ENCODE results near the gene YTHDF2.
"Not testable (repeated sequence)": the region's sequence is repeated elsewhere in the genome, so short reads cannot be mapped to it uniquely, and the experiment has no call there.

The YTHDF2 gene

DNA sequence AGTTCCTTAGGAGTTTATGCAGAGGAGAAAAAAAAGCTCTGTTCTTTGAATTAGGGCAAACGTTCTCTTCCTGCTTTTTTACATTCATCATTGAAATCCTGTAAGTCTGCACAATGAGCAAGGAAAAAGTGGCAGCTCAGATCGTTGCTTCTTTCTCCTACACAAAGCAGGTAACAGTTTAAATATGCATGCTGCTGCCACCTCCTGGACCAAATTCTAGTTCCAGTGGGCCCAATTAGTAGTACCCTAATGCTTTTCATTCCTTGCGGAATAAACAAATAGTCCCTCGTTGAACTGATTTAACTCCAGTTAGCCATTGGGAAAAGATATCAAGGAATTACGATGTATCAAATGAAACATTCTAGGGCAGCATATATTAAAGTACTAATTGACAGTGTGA is 20.1 kb downstream of the YTHDF2 start:
- H3K27me3 ChIP-seq (ENCODE audit: control insufficient read depth in 2 of 2, insufficient read depth in 2 of 2, low read length in 2 of 2): no peaks in the 10 kb centered on the region
- peaks cover 12 to 18% of the 10 kb centered on the region in 2 donors for H3K36me3 ChIP-seq (ENCODE audit: control insufficient read depth in 2 of 2, insufficient read depth in 2 of 2, low read length in 2 of 2)
- peaks cover 6 to 17% of the 10 kb centered on the region in 2 donors for H3K4me1 ChIP-seq (ENCODE audit: control insufficient read depth in 2 of 2, insufficient read depth in 2 of 2, low read length in 2 of 2)
- no peaks in the 10 kb centered on the region for H3K9me3 ChIP-seq (ENCODE audit: control insufficient read depth in 2 of 2, low read length in 2 of 2)
- no peak overlapping the region for H3K27ac ChIP-seq (ENCODE audit: low read depth in 2 of 2, low read length in 2 of 2)
- H3K9ac ChIP-seq (ENCODE audit: low read depth in 1 of 2, low read length in 2 of 2): no peak overlapping the region
- H3K4me3 ChIP-seq (ENCODE audit: low read length in 2 of 2): no peak overlapping the region

GRCh38 chr1:28758420-28758819 is 21.7 kb downstream of the YTHDF2 start:
- Histone ChIP-seq H3K36me3 (ENCODE audit: control insufficient read depth in 2 of 2, insufficient read depth in 2 of 2, low read length in 2 of 2) (peaks cover 12 to 14% of the 10 kb centered on the region in 2 donors), H3K9me3 (ENCODE audit: control insufficient read depth in 2 of 2, low read length in 2 of 2) (no peaks in the 10 kb centered on the region), H3K9ac (ENCODE audit: low read depth in 1 of 2, low read length in 2 of 2) (no peak overlapping the region), H3K4me3 (ENCODE audit: low read length in 2 of 2) (no peak overlapping the region), H3K27ac (ENCODE audit: low read depth in 2 of 2, low read length in 2 of 2) (no peak overlapping the region), H3K27me3 (ENCODE audit: control insufficient read depth in 2 of 2, insufficient read depth in 2 of 2, low read length in 2 of 2) (no peaks in the 10 kb centered on the region), H3K4me1 (ENCODE audit: control insufficient read depth in 2 of 2, insufficient read depth in 2 of 2, low read length in 2 of 2) (peaks cover 6 to 17% of the 10 kb centered on the region in 2 donors)

- Histone ChIP-seq H3K4me1 (ENCODE audit: control insufficient read depth in 2 of 2, insufficient read depth in 2 of 2, low read length in 2 of 2) (peaks cover 6 to 17% of the 10 kb centered on the region in 2 donors), H3K9me3 (ENCODE audit: control insufficient read depth in 2 of 2, low read length in 2 of 2) (no peaks in the 10 kb centered on the region), H3K36me3 (ENCODE audit: control insufficient read depth in 2 of 2, insufficient read depth in 2 of 2, low read length in 2 of 2) (peaks cover 11 to 12% of the 10 kb centered on the region in 2 donors), H3K9ac (ENCODE audit: low read depth in 1 of 2, low read length in 2 of 2) (no peak overlapping the region), H3K27me3 (ENCODE audit: control insufficient read depth in 2 of 2, insufficient read depth in 2 of 2, low read length in 2 of 2) (no peaks in the 10 kb centered on the region), H3K4me3 (ENCODE audit: low read length in 2 of 2) (no peak overlapping the region), H3K27ac (ENCODE audit: low read depth in 2 of 2, low read length in 2 of 2) (no peak overlapping the region)
These were observed 22.5 kb downstream of the YTHDF2 start for GRCh38 chr1:28759257-28759656.

GRCh38 chr1:28761189-28761588 is 24.4 kb downstream of the YTHDF2 start:
- no peaks in the 10 kb centered on the region for H3K9me3 ChIP-seq (ENCODE audit: control insufficient read depth in 2 of 2, low read length in 2 of 2)
- peaks cover 14 to 15% of the 10 kb centered on the region in 2 donors for H3K36me3 ChIP-seq (ENCODE audit: control insufficient read depth in 2 of 2, insufficient read depth in 2 of 2, low read length in 2 of 2)
- H3K27ac ChIP-seq (ENCODE audit: low read depth in 2 of 2, low read length in 2 of 2): no peak overlapping the region
- H3K9ac ChIP-seq (ENCODE audit: low read depth in 1 of 2, low read length in 2 of 2): no peak overlapping the region
- H3K4me3 ChIP-seq (ENCODE audit: low read length in 2 of 2): no peak overlapping the region
- H3K4me1 ChIP-seq (ENCODE audit: control insufficient read depth in 2 of 2, insufficient read depth in 2 of 2, low read length in 2 of 2): peaks cover 0 to 7% of the 10 kb centered on the region in 2 donors
- H3K27me3 ChIP-seq (ENCODE audit: control insufficient read depth in 2 of 2, insufficient read depth in 2 of 2, low read length in 2 of 2): no peaks in the 10 kb centered on the region

DNA sequence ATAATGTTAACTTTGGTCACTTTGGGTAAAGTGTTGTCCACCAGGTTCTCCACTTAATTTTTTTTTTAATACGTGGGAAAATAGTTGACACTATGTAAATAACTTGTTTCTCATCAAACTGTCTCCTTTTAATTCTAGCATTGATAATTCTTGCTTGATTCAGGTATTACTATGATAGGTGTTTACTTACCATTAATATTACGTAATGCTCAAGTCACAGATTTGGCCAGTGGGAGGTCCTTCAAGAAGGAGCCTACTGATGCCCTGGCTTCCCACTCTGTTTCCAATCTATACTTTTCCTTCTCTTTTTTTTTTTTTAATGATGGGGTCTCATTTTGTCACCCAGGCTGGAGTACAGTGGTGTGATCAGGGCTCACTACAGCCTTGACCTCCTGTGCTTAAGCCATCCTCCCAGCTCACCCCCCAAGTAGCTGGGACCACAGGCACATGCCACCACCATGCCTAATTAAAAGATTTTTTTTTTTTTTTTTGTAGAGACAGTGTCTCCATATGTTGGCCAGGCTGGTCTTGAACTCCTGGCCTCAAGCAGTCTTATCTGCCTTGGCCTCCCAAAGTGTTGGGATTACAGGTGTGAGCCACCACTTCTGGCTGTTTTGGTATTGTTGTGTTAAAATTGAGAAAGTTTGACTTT is 29.9 kb downstream of the YTHDF2 start:
- no peaks in the 10 kb centered on the region for H3K9me3 ChIP-seq (ENCODE audit: control insufficient read depth in 2 of 2, low read length in 2 of 2)
- H3K9ac ChIP-seq (ENCODE audit: low read depth in 1 of 2, low read length in 2 of 2): no peak overlapping the region
- no peaks in the 10 kb centered on the region for H3K4me1 ChIP-seq (ENCODE audit: control insufficient read depth in 2 of 2, insufficient read depth in 2 of 2, low read length in 2 of 2)
- no peak overlapping the region for H3K4me3 ChIP-seq (ENCODE audit: low read length in 2 of 2)
- no peak overlapping the region for H3K27ac ChIP-seq (ENCODE audit: low read depth in 2 of 2, low read length in 2 of 2)
- H3K27me3 ChIP-seq (ENCODE audit: control insufficient read depth in 2 of 2, insufficient read depth in 2 of 2, low read length in 2 of 2): no peaks in the 10 kb centered on the region
- H3K36me3 ChIP-seq (ENCODE audit: control insufficient read depth in 2 of 2, insufficient read depth in 2 of 2, low read length in 2 of 2): peaks cover 20 to 24% of the 10 kb centered on the region in 2 donors

- Histone ChIP-seq H3K27me3 (ENCODE audit: control insufficient read depth in 2 of 2, insufficient read depth in 2 of 2, low read length in 2 of 2) (no peaks in the 10 kb centered on the region), H3K36me3 (ENCODE audit: control insufficient read depth in 2 of 2, insufficient read depth in 2 of 2, low read length in 2 of 2) (peaks cover 20 to 28% of the 10 kb centered on the region in 2 donors)
These were observed 33.9 kb downstream of the YTHDF2 start for GRCh38 chr1:28770601-28771165.

DNA sequence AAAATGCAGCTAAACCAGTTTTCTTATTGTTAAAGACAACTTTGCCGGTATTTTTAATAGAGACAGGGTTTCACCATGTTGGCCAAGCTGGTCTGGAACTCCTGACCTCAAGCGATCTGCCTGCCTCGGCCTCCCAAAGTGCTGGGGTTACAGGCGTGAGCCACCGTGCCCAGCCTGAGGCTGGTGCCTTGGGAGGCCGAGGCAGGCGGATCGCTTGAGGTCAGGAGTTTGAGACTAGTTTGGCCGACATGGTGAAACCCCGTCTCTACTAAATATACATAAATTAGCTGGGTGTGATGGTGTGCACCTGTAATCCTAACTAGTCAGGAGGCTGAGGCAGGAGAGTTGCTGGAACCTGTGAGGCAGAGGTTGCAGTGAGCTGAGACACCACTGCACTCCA is 35.2 kb downstream of the YTHDF2 start:
- not testable (repeated sequence) for H3K9ac ChIP-seq (ENCODE audit: low read depth in 1 of 2, low read length in 2 of 2); H3K9me3 ChIP-seq (ENCODE audit: control insufficient read depth in 2 of 2, low read length in 2 of 2); H3K27ac ChIP-seq (ENCODE audit: low read depth in 2 of 2, low read length in 2 of 2); H3K4me1 ChIP-seq (ENCODE audit: control insufficient read depth in 2 of 2, insufficient read depth in 2 of 2, low read length in 2 of 2); H3K27me3 ChIP-seq (ENCODE audit: control insufficient read depth in 2 of 2, insufficient read depth in 2 of 2, low read length in 2 of 2); H3K4me3 ChIP-seq (ENCODE audit: low read length in 2 of 2)
- peaks cover 12 to 19% of the 10 kb centered on the region in 2 donors for H3K36me3 ChIP-seq (ENCODE audit: control insufficient read depth in 2 of 2, insufficient read depth in 2 of 2, low read length in 2 of 2)

More at GRCh38 chr1:28770601-28771165, 33.9 kb downstream of the YTHDF2 start:
- Histone ChIP-seq H3K4me1 (ENCODE audit: control insufficient read depth in 2 of 2, insufficient read depth in 2 of 2, low read length in 2 of 2) (peaks cover 0 to 4% of the 10 kb centered on the region in 2 donors), H3K4me3 (ENCODE audit: low read length in 2 of 2) (no peak overlapping the region), H3K9me3 (ENCODE audit: control insufficient read depth in 2 of 2, low read length in 2 of 2) (no peaks in the 10 kb centered on the region), H3K27ac (ENCODE audit: low read depth in 2 of 2, low read length in 2 of 2) (no peak overlapping the region), H3K9ac (ENCODE audit: low read depth in 1 of 2, low read length in 2 of 2) (no peak overlapping the region)

DNA sequence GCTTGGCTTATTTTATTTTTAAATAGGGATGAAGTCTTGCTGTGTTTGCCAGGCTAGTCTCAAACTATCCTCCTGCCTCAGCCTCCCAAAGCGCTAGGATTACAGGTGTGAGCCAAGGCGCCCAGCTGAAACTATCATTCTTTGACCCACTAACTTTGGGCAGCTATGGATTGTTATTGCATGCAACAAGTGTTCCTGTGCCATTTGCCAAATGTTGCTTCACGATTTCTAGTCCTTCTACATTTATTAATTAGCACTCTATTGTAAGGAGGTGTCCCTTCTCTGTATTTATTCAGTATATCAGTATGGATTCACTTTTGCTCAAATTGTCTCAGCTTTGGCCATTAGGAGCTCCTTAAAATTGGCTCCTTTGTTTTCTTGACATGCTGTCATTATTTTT is 36.4 kb downstream of the YTHDF2 start:
- Histone ChIP-seq H3K27ac (ENCODE audit: low read depth in 2 of 2, low read length in 2 of 2) (no peak overlapping the region), H3K9ac (ENCODE audit: low read depth in 1 of 2, low read length in 2 of 2) (no peak overlapping the region), H3K36me3 (ENCODE audit: control insufficient read depth in 2 of 2, insufficient read depth in 2 of 2, low read length in 2 of 2) (peaks cover 12 to 17% of the 10 kb centered on the region in 2 donors), H3K27me3 (ENCODE audit: control insufficient read depth in 2 of 2, insufficient read depth in 2 of 2, low read length in 2 of 2) (no peaks in the 10 kb centered on the region), H3K4me3 (ENCODE audit: low read length in 2 of 2) (no peak overlapping the region), H3K4me1 (ENCODE audit: control insufficient read depth in 2 of 2, insufficient read depth in 2 of 2, low read length in 2 of 2) (peaks cover 0 to 5% of the 10 kb centered on the region in 2 donors), H3K9me3 (ENCODE audit: control insufficient read depth in 2 of 2, low read length in 2 of 2) (no peaks in the 10 kb centered on the region)

DNA sequence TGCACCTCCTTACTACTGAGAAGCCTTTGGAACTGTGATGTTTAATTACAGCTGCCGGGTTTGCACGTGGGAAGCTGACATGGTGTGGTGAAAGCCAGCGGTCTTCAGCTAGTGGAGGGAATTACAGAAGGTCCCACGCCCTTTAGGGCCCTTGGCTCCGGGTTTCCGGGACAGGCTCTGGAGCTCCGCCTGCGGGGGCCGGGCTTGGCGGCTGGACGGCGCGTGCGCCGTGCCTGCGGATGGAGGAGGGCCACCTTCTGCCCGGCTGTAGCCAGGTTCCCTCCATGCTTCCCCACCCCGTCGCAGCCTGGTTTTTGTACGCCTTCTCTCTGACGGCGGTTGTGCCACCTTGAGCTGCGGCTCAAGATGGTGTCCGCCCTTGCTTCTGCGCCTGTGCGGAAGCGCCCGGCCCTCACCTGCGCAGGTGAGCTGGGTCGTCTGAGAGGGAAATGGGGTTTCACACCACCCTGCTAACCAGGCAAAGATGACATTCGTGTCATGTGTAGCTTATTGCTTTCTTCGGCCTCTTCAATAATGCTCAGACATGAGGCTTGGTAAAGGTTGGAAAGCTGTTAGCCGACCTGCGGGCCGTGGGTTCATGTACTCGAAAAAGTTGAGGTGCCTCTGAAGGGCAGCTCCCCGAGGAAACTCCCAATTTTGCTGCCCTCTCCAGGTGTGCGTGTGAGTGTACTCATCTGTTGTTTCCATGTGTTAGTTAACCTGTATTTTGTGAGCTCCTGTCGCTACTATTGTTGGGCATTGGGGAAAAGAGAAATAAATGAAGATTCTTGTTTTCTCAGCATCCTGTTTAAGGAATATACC is 38.6 kb downstream of the YTHDF2 start:
- peak overlapping the region; percentile 79 to 81 for H3K27ac ChIP-seq (ENCODE audit: low read depth in 2 of 2, low read length in 2 of 2)
- peaks cover 0 to 5% of the 10 kb centered on the region in 2 donors for H3K4me1 ChIP-seq (ENCODE audit: control insufficient read depth in 2 of 2, insufficient read depth in 2 of 2, low read length in 2 of 2)
- H3K27me3 ChIP-seq (ENCODE audit: control insufficient read depth in 2 of 2, insufficient read depth in 2 of 2, low read length in 2 of 2): no peaks in the 10 kb centered on the region
- H3K36me3 ChIP-seq (ENCODE audit: control insufficient read depth in 2 of 2, insufficient read depth in 2 of 2, low read length in 2 of 2): peaks cover 0 to 7% of the 10 kb centered on the region in 2 donors
- peak overlapping the region; percentile 67 to 71 for H3K4me3 ChIP-seq (ENCODE audit: low read length in 2 of 2)
- peak overlapping the region; percentile 53 to 68 for H3K9ac ChIP-seq (ENCODE audit: low read depth in 1 of 2, low read length in 2 of 2)
- H3K9me3 ChIP-seq (ENCODE audit: control insufficient read depth in 2 of 2, low read length in 2 of 2): no peaks in the 10 kb centered on the region

DNA sequence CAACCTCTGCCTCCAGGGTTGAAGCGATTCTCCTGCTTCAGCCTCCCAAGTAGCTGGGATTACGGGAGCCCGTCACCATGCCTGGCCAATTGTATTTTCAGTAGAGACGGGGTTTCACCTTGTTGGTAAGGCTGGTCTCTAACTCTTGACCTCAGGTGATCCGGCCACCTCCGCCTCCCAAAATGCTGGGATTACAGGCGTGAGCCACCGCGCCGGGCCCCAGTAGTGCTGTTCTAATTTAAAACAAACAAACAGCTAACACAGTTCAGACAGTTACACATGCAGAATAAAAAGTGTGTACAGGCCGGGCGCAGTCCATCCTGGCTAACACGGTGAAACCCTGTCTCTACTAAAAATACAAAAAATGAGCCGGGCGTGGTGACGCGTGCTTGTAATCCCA is 39.6 kb downstream of the YTHDF2 start:
- H3K4me1 ChIP-seq (ENCODE audit: control insufficient read depth in 2 of 2, insufficient read depth in 2 of 2, low read length in 2 of 2): peaks cover 0 to 5% of the 10 kb centered on the region in 2 donors
- no peaks in the 10 kb centered on the region for H3K9me3 ChIP-seq (ENCODE audit: control insufficient read depth in 2 of 2, low read length in 2 of 2)
- H3K4me3 ChIP-seq (ENCODE audit: low read length in 2 of 2): no peak overlapping the region
- H3K9ac ChIP-seq (ENCODE audit: low read depth in 1 of 2, low read length in 2 of 2): no peak overlapping the region
- peaks cover 0 to 4% of the 10 kb centered on the region in 2 donors for H3K36me3 ChIP-seq (ENCODE audit: control insufficient read depth in 2 of 2, insufficient read depth in 2 of 2, low read length in 2 of 2)
- H3K27me3 ChIP-seq (ENCODE audit: control insufficient read depth in 2 of 2, insufficient read depth in 2 of 2, low read length in 2 of 2): no peaks in the 10 kb centered on the region
- no peak overlapping the region for H3K27ac ChIP-seq (ENCODE audit: low read depth in 2 of 2, low read length in 2 of 2)

Measured in mucosa of rectum (tissue), 2 donors.